Endothelial cell of umbilical vein (primary cell): ENCODE measurements around the gene PIGQ. TPM values are rescaled to one million over a fixed set of nuclear protein-coding genes. Genes with fewer than 3 reads are reported as not detected.

Experiments
- BruUV-seq: library from RNA; stranded (reverse); fragments of 400-500 nt; replicated peaks from 2 replicates; lab custom pipeline; 2021; lab: Mats Ljungman, UMichigan
- CTCF ChIA-PET: fragments of 300-600, 350-600 bp; sonication (Branson Sonifier 250); formaldehyde crosslinking; loops from one replicate; lab custom pipeline; 2021; ENCODE audit warnings: antibody characterized with exemption, inconsistent platforms; lab: Charles Lee
- POLR2A ChIA-PET: fragments of 300-600, 350-600 bp; sonication (Branson Sonifier 250); formaldehyde crosslinking; loops from one replicate; lab custom pipeline; 2021; ENCODE audit warnings: antibody characterized with exemption, inconsistent platforms; lab: Charles Lee
- DNase-seq: peaks from one replicate; pipeline ENCODE4 v3.0.0-alpha.2; 2011; ENCODE audit warnings: low read depth, low spot score
- FAIRE-seq: peaks from 2 replicates; lab custom pipeline; 2011; peaks lifted over from hg19 to GRCh38; lab: Jason Lieb, UNC
- H2AFZ ChIP-seq: 2 replicates; pipeline ENCODE4 v1.6.0; 2012; ENCODE audit warnings: low read depth, low read length, control low read depth, inconsistent platforms
- H3K27ac ChIP-seq: 2 replicates; pipeline ENCODE4 v1.5.1; 2011; ENCODE audit warnings: low read depth, mild to moderate bottlenecking, control low read depth, low read length, moderate library complexity; ENCODE audit not compliant: insufficient read depth
- H3K27me3 ChIP-seq, 2 experiments: 2 replicates each; pipeline versions ENCODE4 v1.6.0 to v1.6.1; 2011; ENCODE audit warnings: low read length in 2 of 2, mixed read lengths in 1 of 2; ENCODE audit not compliant: control insufficient read depth in 2 of 2, insufficient read depth in 2 of 2
- H3K36me3 ChIP-seq, 2 experiments: 2 replicates in 1 of 2; 3 replicates in 1 of 2; pipeline ENCODE4 v1.5.1; 2011; ENCODE audit warnings: low read length in 2 of 2, mild to moderate bottlenecking in 1 of 2, moderate library complexity in 1 of 2; ENCODE audit not compliant: control insufficient read depth in 2 of 2, insufficient read depth in 2 of 2; ENCODE audit errors: extremely low read depth in 1 of 2
- H3K4me1 ChIP-seq: 3 replicates; pipeline ENCODE4 v1.5.1; 2011; ENCODE audit warnings: mild to moderate bottlenecking, low read length; ENCODE audit not compliant: control insufficient read depth, insufficient read depth; ENCODE audit errors: extremely low read depth
- H3K4me2 ChIP-seq: 2 replicates; pipeline ENCODE4 v1.6.1; 2011; ENCODE audit warnings: low read length, control low read depth, mixed read lengths; ENCODE audit not compliant: insufficient read depth
- H3K4me3 ChIP-seq, 3 experiments: fragments of 200-600 bp in 1 of 3; sonication (generic), shearing (Covaris generic) in 1 of 3; replicated peaks in 1 of 3; 2 replicates each; pipeline ENCODE4 v1.5.1; 2011 to 2016; ENCODE audit warnings: control low read depth in 3 of 3, low read length in 3 of 3, mild to moderate bottlenecking in 2 of 3, inconsistent platforms in 1 of 3, low read depth in 1 of 3, moderate library complexity in 1 of 3; ENCODE audit not compliant: insufficient read depth in 1 of 3
- H3K79me2 ChIP-seq: 2 replicates; pipeline ENCODE4 v1.6.0; 2012; ENCODE audit warnings: low read length, inconsistent platforms; ENCODE audit not compliant: control insufficient read depth, insufficient read depth
- H3K9ac ChIP-seq: replicated peaks from 2 replicates; pipeline ENCODE3; 2011; ENCODE audit warnings: low read length, control low read depth; ENCODE audit not compliant: insufficient read depth; ENCODE audit errors: extremely low read depth
- H3K9me1 ChIP-seq: replicated peaks from 3 replicates; pipeline ENCODE4 v1.6.0; 2011; ENCODE audit warnings: mild to moderate bottlenecking, low read length; ENCODE audit not compliant: control insufficient read depth, insufficient read depth; ENCODE audit errors: extremely low read depth
- H3K9me3 ChIP-seq: replicated peaks from 2 replicates; pipeline ENCODE4 v1.5.1; 2012; ENCODE audit warnings: low read length, inconsistent platforms; ENCODE audit not compliant: control insufficient read depth, insufficient read depth
- H4K20me1 ChIP-seq: replicated peaks from 2 replicates; pipeline ENCODE3; 2011; ENCODE audit warnings: mild to moderate bottlenecking, low read length; ENCODE audit not compliant: control insufficient read depth, insufficient read depth; ENCODE audit errors: extremely low read depth
- EZH2 ChIP-seq: IDR thresholded peaks from 2 replicates; pipeline ENCODE4 v1.6.1; 2012; ENCODE audit warnings: borderline replicate concordance, low read depth, mild to moderate bottlenecking, moderate library complexity, low read length, inconsistent platforms; ENCODE audit not compliant: severe bottlenecking
- FOS ChIP-seq: IDR thresholded peaks from 2 replicates; pipeline ENCODE4 v1.6.1; 2011; ENCODE audit warnings: mild to moderate bottlenecking, low read length, moderate library complexity, borderline replicate concordance; ENCODE audit not compliant: insufficient read depth
- GATA2 ChIP-seq: IDR thresholded peaks from 2 replicates; pipeline ENCODE4 v1.7.0; 2011; ENCODE audit warnings: low read depth, mild to moderate bottlenecking, moderate library complexity, mixed read lengths, low read length; ENCODE audit not compliant: insufficient read length, insufficient read depth
- MYC ChIP-seq: IDR thresholded peaks from one replicate; pipeline ENCODE4 v1.6.1; 2011; ENCODE audit warnings: mild to moderate bottlenecking, low read depth, low read length
- dilution Hi-C: fragments of 300-500 bp; cut with MboI; formaldehyde crosslinking; loops from one replicate; pipeline ENCODE4 v1.15.0; 2019; ENCODE audit warnings: low sequenced_read_pairs; ENCODE audit not compliant: extremely low pct_ligation_motif_present
- intact Hi-C: fragments of 100-400 bp; cut with micrococcal nuclease; formaldehyde crosslinking; loops from one replicate; pipeline ENCODE4 v1.10.0; 2022
- polyA plus RNA-seq, 4 experiments: library from polyadenylated mRNA; depleted of rRNA in 3 of 4; stranded (reverse) in 3 of 4; unstranded in 1 of 4; fragments of >200 nt; gene quantifications; 2 replicates each; pipeline versions ENCODE4 v1.2.1 to v1.2.3, GENCODE V29; 2011 to 2012; ENCODE audit warnings: missing spikeins in 1 of 4
- total RNA-seq: library from RNA; stranded (reverse); gene quantifications from 2 replicates; pipeline ENCODE4 v1.2.3, GENCODE V29; 2021
- TF ChIP-seq, protein P1 (sequence below): IDR thresholded peaks from 2 replicates; pipeline ENCODE4 v1.6.1; 2011; ENCODE audit not compliant: insufficient read depth, insufficient read length

The PIGQ gene
- total and polyA plus RNA-seq, 2 donors (not counting 3 experiments of a cell fraction or from before 2014, with no cell fraction given) = 66.9 to 67.7 TPM

DNA sequence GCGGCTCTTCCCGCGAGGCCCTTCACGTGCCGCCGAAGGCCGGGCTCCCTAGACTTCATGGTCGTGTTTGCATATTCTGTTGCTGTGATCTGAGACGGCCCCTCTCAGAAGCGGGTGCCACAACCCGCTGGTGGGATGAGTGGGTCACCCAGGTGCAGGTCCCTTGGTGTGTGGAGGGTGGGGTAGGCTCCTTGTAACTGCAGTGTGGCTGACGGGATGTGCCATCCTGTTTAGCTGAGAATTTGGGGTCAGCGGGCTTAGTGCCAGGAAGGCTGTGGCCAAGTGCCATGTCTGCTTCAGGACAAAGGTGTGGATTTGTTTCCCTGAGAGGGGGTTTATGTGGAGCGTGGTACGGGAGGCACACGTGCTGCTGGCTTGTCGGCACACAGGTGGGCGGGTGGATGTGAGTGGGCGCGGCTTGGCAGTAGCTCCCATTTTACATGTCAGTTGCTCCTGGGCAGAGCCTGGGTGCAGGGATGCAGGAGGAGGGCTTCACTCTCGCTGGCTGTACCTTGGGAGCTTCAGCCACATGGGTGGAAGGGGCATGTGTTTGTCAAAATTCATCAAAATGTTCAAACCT, 51.8 kb downstream of the PIGQ start:
- no peak for TF ChIP-seq EZH2
- Histone ChIP-seq H3K4me2 (no peak overlapping the region), H3K4me1 (peaks cover 3% of the 10 kb centered on the region), H3K9ac (no peak overlapping the region), H2AFZ (no peak overlapping the region), H3K79me2 (no peaks in the 10 kb centered on the region), H3K27me3 (no peaks in the 10 kb centered on the region), H3K4me3 (no peak overlapping the region), H3K36me3 (peaks cover 0 to 2% of the 10 kb centered on the region in 2 experiments), H3K9me1 (no peaks in the 10 kb centered on the region), H3K9me3 (no peaks in the 10 kb centered on the region), H3K27ac (no peak overlapping the region), H4K20me1 (no peaks in the 10 kb centered on the region)
- ChIA-PET CTCF (interaction anchor here (1.1 kb wide), 1 partner anchor 15 kb away, joined by 3 read pairs; the partner anchor contains the start of gene METTL26), POLR2A (no interaction called here)
- DNase-seq (no peak), FAIRE-seq (no peak)
- BruUV-seq = no TSS peak
- intact Hi-C loops = no loop called here
- dilution Hi-C loops = no loop called here

- H3K4me3 ChIP-seq = no peak overlapping the region
- dilution Hi-C loops = no loop called here
- no peaks in the 10 kb centered on the region for H3K9me3 ChIP-seq
- TF ChIP-seq FOS (no peak), MYC (no peak), GATA2 (no peak)
- TF ChIP-seq, protein P1, sequence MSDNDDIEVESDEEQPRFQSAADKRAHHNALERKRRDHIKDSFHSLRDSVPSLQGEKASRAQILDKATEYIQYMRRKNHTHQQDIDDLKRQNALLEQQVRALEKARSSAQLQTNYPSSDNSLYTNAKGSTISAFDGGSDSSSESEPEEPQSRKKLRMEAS = no peak
- H4K20me1 ChIP-seq = no peaks in the 10 kb centered on the region
- no peaks in the 10 kb centered on the region for H3K27me3 ChIP-seq
- DNase-seq (no peak), FAIRE-seq (no peak)
- CTCF ChIA-PET = no interaction called here
- H3K9ac ChIP-seq = no peak overlapping the region
- H3K79me2 ChIP-seq = no peaks in the 10 kb centered on the region
- intact Hi-C loops = no loop called here
- H3K27ac ChIP-seq = no peak overlapping the region
- POLR2A ChIA-PET = no interaction called here
- peaks cover 3% of the 10 kb centered on the region for H3K4me1 ChIP-seq
- no peaks in the 10 kb centered on the region for H3K9me1 ChIP-seq
- peaks cover 0 to 2% of the 10 kb centered on the region in 2 experiments for H3K36me3 ChIP-seq
- BruUV-seq = no TSS peak
- no peak overlapping the region for H3K4me2 ChIP-seq
- H2AFZ ChIP-seq = no peak overlapping the region
Observed at GRCh38 chr16:622920-623280, 53.1 kb downstream of the PIGQ start.
